ENCODE measurements around the gene GIMAP7. TPM values are rescaled to one million over a fixed set of nuclear protein-coding genes. Genes with fewer than 3 reads are reported as not detected.
"Not testable (repeated sequence)": the region's sequence is repeated elsewhere in the genome, so short reads cannot be mapped to it uniquely, and the experiment has no call there.

GIMAP7 gene
- total RNA-seq (2014; rRNA removed; shearing (Covaris generic); ENCODE audit: low replicate concordance) = not detected in 2 replicates

DNA sequence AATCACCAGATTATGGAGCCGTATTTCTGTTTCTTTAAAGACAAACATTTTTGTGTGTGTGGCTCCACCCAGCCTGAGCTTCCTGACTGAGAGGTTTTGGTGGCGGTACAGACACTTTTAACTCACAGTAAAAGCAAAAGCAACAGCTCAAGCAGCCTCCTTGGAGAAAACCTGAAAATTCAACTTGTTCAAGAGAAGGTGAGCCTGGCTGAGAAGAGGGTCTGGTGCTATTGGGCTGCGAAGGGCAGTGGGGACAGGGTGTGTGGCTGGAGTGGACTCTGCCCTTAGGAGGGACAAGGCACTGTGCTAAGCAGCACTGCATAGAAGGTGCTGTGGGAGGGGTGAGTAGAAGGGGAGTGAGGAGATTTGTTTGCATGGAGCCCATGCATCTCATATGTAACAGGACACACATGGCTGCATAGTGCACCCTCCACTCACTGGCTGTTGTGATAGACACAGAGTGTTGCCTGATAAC, at the start of gene GIMAP7:
GIMAP7 (plus strand) TSS at position 125 of the 475 bp plus-strand sequence. CDS start 5,103 bp downstream, outside the sequence.
- no peak for DNase-seq
- Histone ChIP-seq H3K9me3 (no peaks in the 10 kb centered on the region), H3K27me3 (no peaks in the 10 kb centered on the region), H3K36me3 (no peaks in the 10 kb centered on the region), H3K4me3 (no peak within 1 kb of the TSS)

- Histone ChIP-seq H3K4me3 (no peak overlapping the region), H3K27me3 (no peaks in the 10 kb centered on the region), H3K9me3 (no peaks in the 10 kb centered on the region), H3K36me3 (no peaks in the 10 kb centered on the region)
- no peak for DNase-seq
Observed at GRCh38 chr7:150464962-150465361, 49.7 kb upstream of the GIMAP7 start.

DNA sequence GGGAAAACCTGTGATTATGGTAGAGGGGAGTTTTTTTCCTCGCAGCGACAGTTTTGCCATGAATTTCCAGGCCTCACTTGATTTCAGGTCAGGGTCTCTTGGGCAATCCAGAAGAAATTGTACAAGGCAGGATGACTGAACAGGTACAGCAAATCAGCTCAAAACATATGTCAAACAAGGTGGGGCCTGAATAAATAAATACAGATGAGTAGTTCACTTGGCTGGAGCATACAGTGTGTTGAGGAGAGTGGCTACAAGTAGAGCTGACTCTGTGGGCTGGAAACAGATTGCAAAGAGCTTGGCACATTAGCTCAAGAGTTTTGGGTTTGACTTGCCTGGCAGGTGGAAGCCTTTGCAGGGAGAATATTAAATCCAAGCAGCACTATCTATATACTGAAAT, 49.3 kb upstream of the GIMAP7 start:
- Histone ChIP-seq H3K27me3 (no peaks in the 10 kb centered on the region), H3K9me3 (no peaks in the 10 kb centered on the region), H3K36me3 (no peaks in the 10 kb centered on the region), H3K4me3 (no peak overlapping the region)
- no peak for DNase-seq

DNA sequence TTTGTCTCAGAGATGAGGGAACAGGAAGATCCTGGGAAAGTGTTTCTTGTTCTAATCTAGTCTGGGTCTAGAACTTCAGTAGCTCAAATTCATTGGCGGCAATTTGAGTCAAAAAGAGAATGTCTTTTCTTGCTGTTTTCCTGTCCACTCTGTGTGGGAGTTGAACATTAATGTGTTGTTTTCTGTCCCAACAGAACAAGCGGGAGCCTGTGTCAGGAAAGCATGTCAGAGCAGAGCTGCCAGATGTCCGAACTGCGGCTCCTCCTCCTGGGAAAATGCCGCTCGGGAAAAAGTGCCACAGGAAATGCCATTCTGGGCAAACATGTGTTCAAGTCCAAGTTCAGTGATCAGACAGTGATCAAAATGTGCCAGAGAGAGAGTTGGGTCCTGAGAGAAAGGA, 48.2 kb upstream of the GIMAP7 start:
- Histone ChIP-seq H3K36me3 (no peaks in the 10 kb centered on the region), H3K4me3 (no peak overlapping the region), H3K27me3 (no peaks in the 10 kb centered on the region), H3K9me3 (no peaks in the 10 kb centered on the region)
- DNase-seq = no peak

DNA sequence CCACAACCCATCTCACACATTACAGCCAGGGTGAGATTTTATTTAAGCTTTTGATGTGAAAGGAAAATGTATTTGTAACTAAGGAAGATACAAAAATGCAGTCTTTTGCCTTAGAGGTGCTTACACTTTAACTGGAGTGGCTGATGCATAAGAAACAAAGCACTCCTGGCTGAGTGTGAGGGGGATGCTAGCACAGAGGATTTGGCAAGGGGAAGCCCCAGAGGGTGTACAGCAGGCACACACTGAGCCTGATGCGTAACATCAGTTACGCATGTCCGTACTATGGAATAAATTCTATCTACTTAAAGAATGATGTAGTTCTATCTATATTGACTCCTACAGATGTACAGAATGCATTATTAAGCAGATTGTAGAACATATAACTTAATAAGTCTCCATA, 46.4 kb upstream of the GIMAP7 start:
- no peaks in the 10 kb centered on the region for H3K36me3 ChIP-seq
- H3K4me3 ChIP-seq = no peak overlapping the region
- no peaks in the 10 kb centered on the region for H3K9me3 ChIP-seq
- no peaks in the 10 kb centered on the region for H3K27me3 ChIP-seq
- DNase-seq = no peak

- DNase-seq = no peak
Observed at GRCh38 chr7:150471886-150472285, 42.8 kb upstream of the GIMAP7 start.

GRCh38 chr7:150473902-150474301, 40.8 kb upstream of the GIMAP7 start:
- H3K4me3 ChIP-seq = no peak overlapping the region
- H3K27me3 ChIP-seq = no peaks in the 10 kb centered on the region
- no peaks in the 10 kb centered on the region for H3K9me3 ChIP-seq
- DNase-seq = no peak
- no peaks in the 10 kb centered on the region for H3K36me3 ChIP-seq

More at GRCh38 chr7:150471886-150472285, 42.8 kb upstream of the GIMAP7 start:
- Histone ChIP-seq H3K36me3 (no peaks in the 10 kb centered on the region), H3K9me3 (no peaks in the 10 kb centered on the region), H3K4me3 (no peak overlapping the region), H3K27me3 (no peaks in the 10 kb centered on the region)

GRCh38 chr7:150476285-150476684, 38.4 kb upstream of the GIMAP7 start:
- Histone ChIP-seq H3K9me3 (no peaks in the 10 kb centered on the region), H3K4me3 (no peak overlapping the region), H3K36me3 (no peaks in the 10 kb centered on the region), H3K27me3 (no peaks in the 10 kb centered on the region)
- DNase-seq = no peak

DNA sequence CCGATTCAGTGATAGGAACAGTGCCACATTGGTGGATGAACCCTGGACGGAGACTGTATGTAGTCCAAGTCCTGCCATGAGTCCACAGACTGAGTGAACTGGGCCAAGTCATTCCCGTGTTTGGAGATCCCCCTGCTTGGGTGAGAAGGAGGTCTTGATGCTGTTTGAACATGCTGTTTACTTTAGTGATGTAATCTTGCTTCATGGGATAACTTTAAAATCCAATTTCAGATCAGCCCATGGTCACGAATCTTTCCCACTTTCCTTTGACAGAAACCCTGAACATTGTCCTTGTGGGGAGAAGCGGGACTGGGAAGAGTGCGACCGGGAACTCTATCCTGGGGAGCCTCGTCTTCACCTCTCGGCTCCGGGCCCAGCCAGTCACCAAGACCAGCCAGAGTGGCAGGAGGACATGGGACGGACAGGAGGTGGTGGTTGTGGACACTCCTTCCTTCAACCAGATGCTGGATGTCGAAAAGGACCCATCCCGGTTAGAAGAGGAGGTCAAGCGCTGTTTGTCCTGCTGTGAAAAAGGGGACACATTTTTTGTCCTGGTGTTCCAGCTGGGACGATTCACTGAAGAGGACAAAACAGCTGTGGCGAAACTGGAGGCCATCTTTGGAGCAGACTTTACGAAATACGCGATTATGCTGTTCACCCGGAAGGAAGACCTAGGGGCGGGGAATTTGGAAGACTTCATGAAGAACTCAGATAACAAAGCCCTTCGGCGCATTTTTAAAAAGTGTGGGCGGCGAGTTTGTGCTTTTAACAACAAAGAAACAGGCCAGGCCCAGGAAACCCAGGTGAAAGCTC, 37.6 kb upstream of the GIMAP7 start:
- Histone ChIP-seq H3K4me3 (no peak overlapping the region), H3K36me3 (no peaks in the 10 kb centered on the region), H3K9me3 (no peaks in the 10 kb centered on the region), H3K27me3 (no peaks in the 10 kb centered on the region)
- no peak for DNase-seq

GRCh38 chr7:150479023-150479716, 35.5 kb upstream of the GIMAP7 start:
- H3K9me3 ChIP-seq = no peaks in the 10 kb centered on the region

DNA sequence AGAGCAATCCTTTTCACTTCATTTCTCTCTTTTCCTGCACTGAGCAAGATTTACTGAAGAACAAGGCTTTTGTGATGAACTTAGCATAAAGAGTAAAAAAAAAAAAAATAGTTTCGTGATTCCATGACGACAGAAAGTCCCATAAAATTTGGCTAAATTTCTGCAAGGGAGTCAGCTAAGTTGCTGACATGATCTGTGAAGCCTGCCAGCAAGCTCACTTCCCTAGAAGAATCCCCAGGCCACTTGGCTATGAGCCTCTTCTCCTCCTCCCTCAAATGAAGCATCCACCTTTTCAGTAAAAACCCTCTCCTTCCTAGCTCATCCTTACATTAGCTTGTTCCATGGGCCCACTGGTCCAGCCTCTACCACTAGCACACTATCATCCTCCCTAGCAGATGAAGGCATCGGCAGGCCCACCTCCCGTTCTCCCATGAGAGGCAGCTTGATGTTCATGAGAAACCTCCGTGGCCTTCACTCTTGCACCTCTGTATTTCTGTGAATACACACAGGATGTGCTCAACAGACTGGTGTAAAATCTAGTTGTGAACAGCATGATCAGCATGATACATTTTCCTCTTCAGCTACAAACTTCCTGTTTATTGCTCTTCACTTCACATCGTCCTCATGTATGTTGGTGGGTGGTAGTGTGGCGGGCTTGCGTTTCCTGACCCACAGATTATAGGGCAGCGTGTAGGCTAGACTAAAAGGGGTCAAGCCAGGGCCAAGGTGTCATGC, 33.3 kb upstream of the GIMAP7 start:
- Histone ChIP-seq H3K36me3 (no peaks in the 10 kb centered on the region), H3K27me3 (no peaks in the 10 kb centered on the region), H3K4me3 (no peak overlapping the region), H3K9me3 (no peaks in the 10 kb centered on the region)
- DNase-seq = no peak

More at GRCh38 chr7:150479023-150479716, 35.5 kb upstream of the GIMAP7 start:
- no peaks in the 10 kb centered on the region for H3K36me3 ChIP-seq
- DNase-seq = no peak
- H3K27me3 ChIP-seq = no peaks in the 10 kb centered on the region
- no peak overlapping the region for H3K4me3 ChIP-seq

DNA sequence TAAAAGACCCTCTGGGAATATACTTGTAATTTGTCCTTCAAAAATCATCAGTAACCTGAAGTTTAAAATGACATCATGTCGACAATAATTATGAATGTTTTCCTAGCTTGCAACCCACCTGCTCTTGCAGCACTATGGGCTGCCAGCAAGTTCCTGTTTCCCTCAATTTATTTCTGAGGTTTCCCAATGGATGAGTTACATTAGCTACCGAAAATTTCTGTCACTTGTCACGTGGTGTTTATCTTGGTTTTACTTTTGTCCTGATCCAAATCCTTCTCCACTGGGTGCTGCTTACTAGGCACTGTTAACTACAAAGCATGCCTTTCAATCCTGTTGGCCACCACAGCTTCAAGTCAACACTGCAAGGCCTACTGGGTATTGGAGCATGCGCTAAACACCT, 32.8 kb upstream of the GIMAP7 start:
- Histone ChIP-seq H3K4me3 (no peak overlapping the region), H3K9me3 (no peaks in the 10 kb centered on the region), H3K36me3 (no peaks in the 10 kb centered on the region), H3K27me3 (no peaks in the 10 kb centered on the region)
- no peak for DNase-seq

GRCh38 chr7:150483514-150483913, 31.2 kb upstream of the GIMAP7 start:
- DNase-seq, H3K9me3 ChIP-seq, H3K4me3 ChIP-seq, H3K27me3 ChIP-seq, H3K36me3 ChIP-seq: not testable (repeated sequence)

GRCh38 chr7:150484071-150484470, 30.6 kb upstream of the GIMAP7 start:
- not testable (repeated sequence) for H3K9me3 ChIP-seq, H3K27me3 ChIP-seq, H3K36me3 ChIP-seq, DNase-seq, H3K4me3 ChIP-seq

DNA sequence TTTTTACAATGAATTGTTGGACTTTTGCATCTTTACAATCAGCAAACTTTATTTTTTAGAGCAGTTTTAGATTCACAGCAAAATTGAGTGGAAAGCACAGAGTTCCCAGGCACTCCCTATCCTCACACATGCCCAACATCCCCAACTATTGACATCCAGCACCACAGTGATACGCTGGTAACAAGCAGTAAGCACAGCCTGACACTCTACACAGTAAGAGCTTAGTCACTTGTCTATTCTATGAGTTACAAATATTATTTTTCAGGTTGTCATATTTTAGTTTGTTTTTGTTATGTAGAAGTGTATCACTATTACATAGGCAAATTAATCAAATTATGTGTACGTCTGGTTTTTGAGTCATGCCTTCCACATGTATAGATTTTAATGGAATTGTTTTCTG, 27.0 kb upstream of the GIMAP7 start:
- Histone ChIP-seq H3K27me3 (no peaks in the 10 kb centered on the region), H3K4me3 (no peak overlapping the region), H3K9me3 (no peaks in the 10 kb centered on the region), H3K36me3 (no peaks in the 10 kb centered on the region)
- DNase-seq = no peak

GRCh38 chr7:150489782-150490181, 24.9 kb upstream of the GIMAP7 start:
- no peaks in the 10 kb centered on the region for H3K9me3 ChIP-seq
- DNase-seq = no peak
- H3K4me3 ChIP-seq = no peak overlapping the region
- H3K27me3 ChIP-seq = no peaks in the 10 kb centered on the region
- no peaks in the 10 kb centered on the region for H3K36me3 ChIP-seq

- not testable (repeated sequence) for H3K4me3 ChIP-seq, DNase-seq, H3K36me3 ChIP-seq, H3K27me3 ChIP-seq, H3K9me3 ChIP-seq
Observed at GRCh38 chr7:150493442-150493841, 21.2 kb upstream of the GIMAP7 start.
